NOMO-1 treated with DMSO at 0.1 percent for 48 hours (cell line): ENCODE data around the gene SPNS3.

Experiments used
- DNase-seq: peaks from one replicate; lab custom pipeline; 2025; ENCODE audit not compliant: unreplicated experiment; lab: John Stamatoyannopoulos, UW

Gene SPNS3

GRCh38 chr17:4487820-4488716 lies 54.3 kb downstream of the SPNS3 start:
- DNase-seq, result no peak

GRCh38 chr17:4488989-4489595 lies 55.4 kb downstream of the SPNS3 start:
- no peak for DNase-seq

GRCh38 chr17:4490109-4490591 lies 56.4 kb downstream of the SPNS3 start:
- DNase-seq, result no peak

GRCh38 chr17:4490637-4491061 lies 56.9 kb downstream of the SPNS3 start:
- no peak for DNase-seq

- DNase-seq, result peak; percentile 14
Observed at GRCh38 chr17:4492721-4493561, 59.2 kb downstream of the SPNS3 start.

GRCh38 chr17:4497101-4497824 lies 63.5 kb downstream of the SPNS3 start:
- no peak for DNase-seq

GRCh38 chr17:4498461-4499397 lies 65.0 kb downstream of the SPNS3 start, which contains the start of gene SPNS2:
Gene SPNS2, plus strand, starts transcription at chr17:4498881. Its CDS starts 167 bp downstream, at chr17:4499048.
- peak; percentile 49 for DNase-seq

GRCh38 chr17:4499431-4500190 lies 65.9 kb downstream of the SPNS3 start:
- DNase-seq, result peak; percentile 19

- DNase-seq, result no peak
Observed at GRCh38 chr17:4500191-4500571, 66.4 kb downstream of the SPNS3 start.

GRCh38 chr17:4501295-4501949 lies 67.7 kb downstream of the SPNS3 start:
- DNase-seq, result no peak

- no peak for DNase-seq
Observed at GRCh38 chr17:4502466-4503154, 68.9 kb downstream of the SPNS3 start.

GRCh38 chr17:4503283-4504025 lies 69.7 kb downstream of the SPNS3 start:
- DNase-seq, result no peak

GRCh38 chr17:4504188-4504587 lies 70.4 kb downstream of the SPNS3 start:
- no peak for DNase-seq

- no peak for DNase-seq
Observed at GRCh38 chr17:4505187-4505586, 71.4 kb downstream of the SPNS3 start.

- no peak for DNase-seq
Observed at GRCh38 chr17:4506175-4506813, 72.6 kb downstream of the SPNS3 start.

GRCh38 chr17:4506892-4507291 lies 73.2 kb downstream of the SPNS3 start:
- no peak for DNase-seq
